ENCODE data around the gene AKAP10.

AKAP10 gene

GRCh38 chr17:19943026-19943425, 34.6 kb downstream of the AKAP10 start:
- Histone ChIP-seq H3K9me3 (ENCODE audit: control insufficient read depth, low read depth, low read length) (no peaks in the 10 kb centered on the region), H3K36me3 (ENCODE audit: control insufficient read depth, low read depth, low read length) (peaks cover 52% of the 10 kb centered on the region), H3K4me3 (ENCODE audit: low read length) (no peak overlapping the region), H3K9ac (ENCODE audit: low read length) (no peak overlapping the region), H3K4me1 (ENCODE audit: control insufficient read depth, low read depth, low read length) (peaks cover 5% of the 10 kb centered on the region), H3K27ac (ENCODE audit: low read length) (no peak overlapping the region), H3K27me3 (ENCODE audit: control insufficient read depth, insufficient read depth, low read length) (no peaks in the 10 kb centered on the region)

GRCh38 chr17:19940722-19941464, 36.7 kb downstream of the AKAP10 start:
- Histone ChIP-seq H3K9me3 (ENCODE audit: control insufficient read depth, low read depth, low read length) (no peaks in the 10 kb centered on the region), H3K9ac (ENCODE audit: low read length) (no peak overlapping the region), H3K36me3 (ENCODE audit: control insufficient read depth, low read depth, low read length) (peaks cover 48% of the 10 kb centered on the region), H3K4me1 (ENCODE audit: control insufficient read depth, low read depth, low read length) (peaks cover 5% of the 10 kb centered on the region), H3K27me3 (ENCODE audit: control insufficient read depth, insufficient read depth, low read length) (no peaks in the 10 kb centered on the region), H3K4me3 (ENCODE audit: low read length) (no peak overlapping the region), H3K27ac (ENCODE audit: low read length) (no peak overlapping the region)

- Histone ChIP-seq H3K4me1 (ENCODE audit: control insufficient read depth, low read depth, low read length) (peaks cover 5% of the 10 kb centered on the region), H3K9ac (ENCODE audit: low read length) (no peak overlapping the region), H3K4me3 (ENCODE audit: low read length) (no peak overlapping the region), H3K9me3 (ENCODE audit: control insufficient read depth, low read depth, low read length) (no peaks in the 10 kb centered on the region), H3K27me3 (ENCODE audit: control insufficient read depth, insufficient read depth, low read length) (no peaks in the 10 kb centered on the region), H3K27ac (ENCODE audit: low read length) (no peak overlapping the region), H3K36me3 (ENCODE audit: control insufficient read depth, low read depth, low read length) (peaks cover 46% of the 10 kb centered on the region)
Measured at GRCh38 chr17:19939993-19940721, 37.5 kb downstream of the AKAP10 start.

DNA sequence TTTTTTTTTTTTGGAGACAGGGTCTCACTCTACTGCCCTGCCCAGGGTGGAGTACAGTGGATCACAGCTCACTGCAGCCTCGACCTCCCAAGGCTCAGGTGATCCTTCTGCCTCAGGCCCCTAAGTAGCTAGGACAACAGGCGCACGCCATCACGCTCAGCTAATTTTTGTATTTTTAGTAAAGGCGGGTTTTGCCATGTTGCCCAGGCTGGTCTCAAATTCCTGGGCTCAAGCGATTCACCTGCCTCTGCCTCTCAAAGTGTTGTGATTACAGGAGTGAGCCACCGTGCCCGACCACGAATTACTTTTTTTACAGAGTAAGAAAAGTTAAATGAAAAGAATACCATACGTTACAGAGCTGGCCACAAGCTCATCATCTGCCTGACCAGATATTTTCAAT, 38.9 kb downstream of the AKAP10 start:
- Histone ChIP-seq H3K9me3 (ENCODE audit: control insufficient read depth, low read depth, low read length) (no peaks in the 10 kb centered on the region), H3K9ac (ENCODE audit: low read length) (no peak overlapping the region), H3K4me1 (ENCODE audit: control insufficient read depth, low read depth, low read length) (peaks cover 5% of the 10 kb centered on the region), H3K36me3 (ENCODE audit: control insufficient read depth, low read depth, low read length) (peaks cover 49% of the 10 kb centered on the region), H3K27me3 (ENCODE audit: control insufficient read depth, insufficient read depth, low read length) (no peaks in the 10 kb centered on the region), H3K4me3 (ENCODE audit: low read length) (no peak overlapping the region), H3K27ac (ENCODE audit: low read length) (no peak overlapping the region)

DNA sequence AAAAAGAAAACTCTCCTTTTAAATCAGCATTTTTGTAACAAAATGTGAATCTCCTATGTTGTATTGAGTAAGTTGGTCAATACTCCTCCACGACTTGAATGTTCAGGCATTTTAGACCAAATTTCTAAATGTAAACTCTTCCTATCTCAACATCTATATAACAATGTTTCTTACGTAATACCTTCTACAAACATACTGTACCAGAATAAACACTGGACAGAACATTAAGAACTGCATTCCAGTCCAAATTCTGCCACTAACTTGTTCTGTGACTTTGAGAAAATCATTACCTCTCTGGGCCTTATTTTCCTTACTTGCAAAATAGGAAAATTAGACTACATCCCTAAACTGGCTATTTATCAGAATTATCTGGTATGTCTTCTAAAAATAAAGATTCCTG, 40.1 kb downstream of the AKAP10 start:
- H3K4me1 ChIP-seq (ENCODE audit: control insufficient read depth, low read depth, low read length): no peaks in the 10 kb centered on the region
- H3K27ac ChIP-seq (ENCODE audit: low read length): no peak overlapping the region
- H3K9me3 ChIP-seq (ENCODE audit: control insufficient read depth, low read depth, low read length): no peaks in the 10 kb centered on the region
- peaks cover 55% of the 10 kb centered on the region for H3K36me3 ChIP-seq (ENCODE audit: control insufficient read depth, low read depth, low read length)
- no peaks in the 10 kb centered on the region for H3K27me3 ChIP-seq (ENCODE audit: control insufficient read depth, insufficient read depth, low read length)
- no peak overlapping the region for H3K9ac ChIP-seq (ENCODE audit: low read length)
- H3K4me3 ChIP-seq (ENCODE audit: low read length): no peak overlapping the region

GRCh38 chr17:19935169-19935568, 42.5 kb downstream of the AKAP10 start:
- H3K9ac ChIP-seq (ENCODE audit: low read length): no peak overlapping the region
- no peak overlapping the region for H3K27ac ChIP-seq (ENCODE audit: low read length)
- no peaks in the 10 kb centered on the region for H3K27me3 ChIP-seq (ENCODE audit: control insufficient read depth, insufficient read depth, low read length)
- H3K4me1 ChIP-seq (ENCODE audit: control insufficient read depth, low read depth, low read length): no peaks in the 10 kb centered on the region
- no peaks in the 10 kb centered on the region for H3K9me3 ChIP-seq (ENCODE audit: control insufficient read depth, low read depth, low read length)
- H3K4me3 ChIP-seq (ENCODE audit: low read length): no peak overlapping the region
- H3K36me3 ChIP-seq (ENCODE audit: control insufficient read depth, low read depth, low read length): peaks cover 46% of the 10 kb centered on the region

DNA sequence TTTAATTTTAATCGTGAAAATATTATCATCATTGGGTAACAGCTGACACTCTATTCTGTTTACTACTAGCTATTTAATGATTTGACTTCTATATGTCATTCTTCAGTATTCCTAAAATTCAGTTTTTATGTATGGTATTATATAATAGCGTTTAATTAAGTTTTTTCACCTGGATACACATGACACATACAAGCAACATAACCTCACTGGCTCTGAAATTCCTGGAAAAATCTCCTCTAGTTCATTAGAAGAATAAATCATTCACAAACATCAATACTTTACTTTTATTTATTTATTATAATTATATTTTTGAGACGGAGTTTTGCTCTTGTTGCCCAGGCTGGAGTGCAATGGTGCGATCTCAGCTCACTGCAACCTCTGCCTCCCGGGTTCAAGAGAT, 44.0 kb downstream of the AKAP10 start:
- H3K9me3 ChIP-seq (ENCODE audit: control insufficient read depth, low read depth, low read length): no peaks in the 10 kb centered on the region
- H3K27ac ChIP-seq (ENCODE audit: low read length): no peak overlapping the region
- H3K4me3 ChIP-seq (ENCODE audit: low read length): no peak overlapping the region
- H3K36me3 ChIP-seq (ENCODE audit: control insufficient read depth, low read depth, low read length): peaks cover 44% of the 10 kb centered on the region
- H3K9ac ChIP-seq (ENCODE audit: low read length): no peak overlapping the region
- no peaks in the 10 kb centered on the region for H3K4me1 ChIP-seq (ENCODE audit: control insufficient read depth, low read depth, low read length)
- H3K27me3 ChIP-seq (ENCODE audit: control insufficient read depth, insufficient read depth, low read length): no peaks in the 10 kb centered on the region

- Histone ChIP-seq H3K27ac (ENCODE audit: low read length) (no peak overlapping the region), H3K9ac (ENCODE audit: low read length) (no peak overlapping the region), H3K4me1 (ENCODE audit: control insufficient read depth, low read depth, low read length) (no peaks in the 10 kb centered on the region), H3K9me3 (ENCODE audit: control insufficient read depth, low read depth, low read length) (no peaks in the 10 kb centered on the region), H3K27me3 (ENCODE audit: control insufficient read depth, insufficient read depth, low read length) (no peaks in the 10 kb centered on the region), H3K36me3 (ENCODE audit: control insufficient read depth, low read depth, low read length) (peaks cover 44% of the 10 kb centered on the region), H3K4me3 (ENCODE audit: low read length) (no peak overlapping the region)
Measured at GRCh38 chr17:19933221-19933620, 44.4 kb downstream of the AKAP10 start.

DNA sequence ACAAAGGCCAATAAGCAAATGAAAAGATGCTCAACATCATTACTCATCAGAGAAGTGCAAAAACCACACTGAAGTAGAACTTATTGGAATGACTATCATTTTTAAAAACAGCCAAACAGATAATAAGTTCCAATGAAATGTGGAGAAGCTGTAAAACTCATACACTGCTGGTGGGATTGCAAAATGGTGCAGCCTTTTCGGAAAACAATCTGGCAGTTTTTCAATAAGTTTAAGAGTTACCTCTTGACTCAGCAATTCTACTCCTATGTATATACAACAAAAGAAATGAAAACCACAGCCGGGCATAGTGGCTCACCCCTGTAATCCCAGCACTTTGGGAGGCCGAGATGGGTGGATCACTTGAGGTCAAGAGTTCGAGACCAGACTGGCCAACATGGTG, 49.3 kb downstream of the AKAP10 start:
- no peaks in the 10 kb centered on the region for H3K9me3 ChIP-seq (ENCODE audit: control insufficient read depth, low read depth, low read length)
- H3K9ac ChIP-seq (ENCODE audit: low read length): no peak overlapping the region
- H3K27me3 ChIP-seq (ENCODE audit: control insufficient read depth, insufficient read depth, low read length): no peaks in the 10 kb centered on the region
- H3K27ac ChIP-seq (ENCODE audit: low read length): no peak overlapping the region
- H3K4me1 ChIP-seq (ENCODE audit: control insufficient read depth, low read depth, low read length): no peaks in the 10 kb centered on the region
- H3K36me3 ChIP-seq (ENCODE audit: control insufficient read depth, low read depth, low read length): peaks cover 43% of the 10 kb centered on the region
- H3K4me3 ChIP-seq (ENCODE audit: low read length): no peak overlapping the region

DNA sequence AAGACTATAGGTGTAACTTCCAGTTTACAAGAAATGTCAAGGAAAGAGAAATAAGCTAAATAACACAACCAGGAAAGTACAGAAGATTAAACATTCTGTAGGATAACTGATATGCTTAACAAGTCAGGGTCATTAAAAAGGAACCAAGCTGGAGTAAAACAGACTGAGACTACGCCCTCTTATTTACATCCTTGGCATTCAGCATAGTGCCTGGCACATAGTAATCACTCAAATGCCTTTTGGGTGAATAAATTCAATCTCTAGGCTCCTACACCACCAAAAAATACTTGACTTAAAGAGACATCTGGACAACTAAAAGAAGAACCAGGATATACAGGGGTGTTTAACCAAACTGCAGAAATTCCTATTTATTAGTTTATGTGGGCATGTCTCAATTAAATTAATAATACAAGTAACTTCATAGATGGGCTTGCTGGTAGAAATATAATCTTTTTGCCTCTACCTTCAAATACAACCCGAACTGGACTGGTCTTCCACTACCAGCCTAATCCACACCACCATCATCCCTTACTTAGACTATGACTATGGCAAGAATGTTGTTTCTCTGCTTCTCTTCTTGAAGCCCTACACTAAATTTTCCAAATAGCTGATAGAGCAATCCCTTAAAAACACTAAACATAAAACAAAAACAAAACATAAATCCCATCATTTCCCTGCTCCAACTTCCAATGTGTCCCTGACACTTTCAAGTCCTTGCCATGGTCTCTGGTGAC, 62.2 kb downstream of the AKAP10 start:
- Histone ChIP-seq H3K4me1 (ENCODE audit: control insufficient read depth, low read depth, low read length) (peaks cover 5% of the 10 kb centered on the region), H3K27ac (ENCODE audit: low read length) (no peak overlapping the region), H3K4me3 (ENCODE audit: low read length) (no peak overlapping the region), H3K27me3 (ENCODE audit: control insufficient read depth, insufficient read depth, low read length) (no peaks in the 10 kb centered on the region), H3K9me3 (ENCODE audit: control insufficient read depth, low read depth, low read length) (no peaks in the 10 kb centered on the region), H3K36me3 (ENCODE audit: control insufficient read depth, low read depth, low read length) (peaks cover 32% of the 10 kb centered on the region), H3K9ac (ENCODE audit: low read length) (no peak overlapping the region)

DNA sequence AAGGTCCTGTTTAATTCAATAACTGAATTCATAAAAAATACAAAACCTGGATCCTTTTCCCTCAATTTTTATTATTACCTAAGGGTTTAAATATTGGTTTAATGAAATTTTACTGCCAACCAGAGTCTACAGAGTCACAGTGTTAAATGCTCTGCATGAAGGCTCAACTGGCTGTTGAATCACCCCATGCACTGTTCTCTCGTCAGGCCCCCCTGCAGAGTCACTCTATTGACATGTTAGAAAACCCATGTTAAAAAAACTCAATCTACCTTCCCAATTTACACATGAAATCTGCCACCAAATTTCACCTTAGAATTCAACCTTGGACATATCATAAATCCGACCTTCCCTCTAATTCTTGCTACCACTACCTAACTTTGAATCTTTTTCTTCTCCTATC, 66.6 kb downstream of the AKAP10 start:
- H3K4me3 ChIP-seq (ENCODE audit: low read length): peak overlapping the region; percentile 7
- peaks cover 45% of the 10 kb centered on the region for H3K36me3 ChIP-seq (ENCODE audit: control insufficient read depth, low read depth, low read length)
- no peaks in the 10 kb centered on the region for H3K27me3 ChIP-seq (ENCODE audit: control insufficient read depth, insufficient read depth, low read length)
- no peak overlapping the region for H3K9ac ChIP-seq (ENCODE audit: low read length)
- no peaks in the 10 kb centered on the region for H3K9me3 ChIP-seq (ENCODE audit: control insufficient read depth, low read depth, low read length)
- peaks cover 5% of the 10 kb centered on the region for H3K4me1 ChIP-seq (ENCODE audit: control insufficient read depth, low read depth, low read length)
- no peak overlapping the region for H3K27ac ChIP-seq (ENCODE audit: low read length)

Data from iPS-18a (cell line).